Peyer's patch (tissue), 4 donors: ENCODE results near the gene TBXAS1. TPM values are rescaled to one million over a fixed set of nuclear protein-coding genes. Genes with fewer than 3 reads are reported as not detected.

ENCODE experiments used
- DNase-seq, 3 donors: peaks; one replicate each; pipeline ENCODE4 v3.0.0-alpha.2; 2017 to 2019
- H3K27ac ChIP-seq, 4 donors: fragments of 200-600 bp; sonication (generic); one replicate each; pipeline ENCODE4 v1.5.1; 2016 to 2019
- H3K27me3 ChIP-seq, 2 donors: fragments of 200-600 bp; sonication (generic); one replicate each; pipeline ENCODE4 v1.5.1; 2019
- H3K36me3 ChIP-seq, 3 donors: fragments of 200-600 bp; sonication (generic); one replicate each; pipeline ENCODE4 v1.5.1; 2016 to 2019
- H3K4me1 ChIP-seq, 4 donors: fragments of 200-600 bp; sonication (generic); one replicate each; pipeline ENCODE4 v1.5.1; 2016 to 2019
- H3K4me3 ChIP-seq, 4 donors: fragments of 200-600 bp; sonication (generic); 1 replicate in 3 of 4; 2 replicates in 1 of 4; pipeline ENCODE4 v1.5.1; 2016 to 2019; ENCODE audit warnings: mild to moderate bottlenecking in 1 of 4
- H3K9me3 ChIP-seq, 4 donors: fragments of 200-600 bp; sonication (generic); one replicate each; pipeline ENCODE4 v1.5.1; 2016 to 2019; ENCODE audit warnings: mild to moderate bottlenecking in 1 of 4
- POLR2A ChIP-seq, 2 donors: fragments of 450-650 bp; IDR thresholded peaks; one replicate each; pipeline ENCODE4 v1.5.1; 2017; ENCODE audit warnings: antibody characterized with exemption in 2 of 2, mild to moderate bottlenecking in 2 of 2, moderate library complexity in 2 of 2
- total RNA-seq, 4 donors: library from RNA; depleted of rRNA; stranded (reverse); fragments of >200 nt; gene quantifications; one replicate each; pipeline ENCODE4 v1.1.0, GENCODE V29; 2016
- TF ChIP-seq, protein P1 (sequence below), 6 experiments: fragments of 450-650 bp in 4 of 6; fragments of 200-600 bp in 2 of 6; sonication (generic) in 1 of 6; IDR thresholded peaks; one replicate each; pipeline ENCODE4 v1.5.1; 2017 to 2019; ENCODE audit warnings: antibody characterized with exemption in 6 of 6, mild to moderate bottlenecking in 3 of 6, moderate library complexity in 1 of 6

The TBXAS1 gene
- 100 to 1,000 TPM in 1 of 4 donors, 10 to 100 TPM in 3; 11.2 to 227 (median 33.9) TPM for total RNA-seq

GRCh38 chr7:139829025-139829774 is at the start of gene TBXAS1:
TSS of gene TBXAS1 (plus strand) at chr7:139829264. CDS start at chr7:139829391, 127 bp downstream.
- TF ChIP-seq POLR2A (IDR thresholded peaks at IDR 0.05) = peak in 1 of 2 donors; percentile 13
- TF ChIP-seq, protein P1, sequence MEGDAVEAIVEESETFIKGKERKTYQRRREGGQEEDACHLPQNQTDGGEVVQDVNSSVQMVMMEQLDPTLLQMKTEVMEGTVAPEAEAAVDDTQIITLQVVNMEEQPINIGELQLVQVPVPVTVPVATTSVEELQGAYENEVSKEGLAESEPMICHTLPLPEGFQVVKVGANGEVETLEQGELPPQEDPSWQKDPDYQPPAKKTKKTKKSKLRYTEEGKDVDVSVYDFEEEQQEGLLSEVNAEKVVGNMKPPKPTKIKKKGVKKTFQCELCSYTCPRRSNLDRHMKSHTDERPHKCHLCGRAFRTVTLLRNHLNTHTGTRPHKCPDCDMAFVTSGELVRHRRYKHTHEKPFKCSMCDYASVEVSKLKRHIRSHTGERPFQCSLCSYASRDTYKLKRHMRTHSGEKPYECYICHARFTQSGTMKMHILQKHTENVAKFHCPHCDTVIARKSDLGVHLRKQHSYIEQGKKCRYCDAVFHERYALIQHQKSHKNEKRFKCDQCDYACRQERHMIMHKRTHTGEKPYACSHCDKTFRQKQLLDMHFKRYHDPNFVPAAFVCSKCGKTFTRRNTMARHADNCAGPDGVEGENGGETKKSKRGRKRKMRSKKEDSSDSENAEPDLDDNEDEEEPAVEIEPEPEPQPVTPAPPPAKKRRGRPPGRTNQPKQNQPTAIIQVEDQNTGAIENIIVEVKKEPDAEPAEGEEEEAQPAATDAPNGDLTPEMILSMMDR (IDR thresholded peaks at IDR 0.05) = no peak
- Histone ChIP-seq H3K27ac (peak within 1 kb of the TSS; percentile 43 to 56 (median 54)), H3K4me3 (peak within 1 kb of the TSS in 3 of 4 donors; percentile 12 to 30 (median 23))

GRCh38 chr7:139782932-139783331 is 46.1 kb upstream of the TBXAS1 start:
- Histone ChIP-seq H3K27me3 (no peaks in the 10 kb centered on the region), H3K4me3 (no peak overlapping the region), H3K36me3 (no peaks in the 10 kb centered on the region), H3K4me1 (peaks cover 0 to 6% (median 0%) of the 10 kb centered on the region in 4 donors), H3K9me3 (no peaks in the 10 kb centered on the region), H3K27ac (no peak overlapping the region)
- no peak for TF ChIP-seq POLR2A (IDR thresholded peaks at IDR 0.05)
- TF ChIP-seq, protein P1 (IDR thresholded peaks at IDR 0.05) = no peak
- no peak for DNase-seq

More at GRCh38 chr7:139829025-139829774, at the start of gene TBXAS1:
- Histone ChIP-seq H3K9me3 (no peaks in the 10 kb centered on the region), H3K4me1 (peaks cover 0 to 8% (median 0%) of the 10 kb centered on the region in 4 donors), H3K27me3 (no peaks in the 10 kb centered on the region), H3K36me3 (no peaks in the 10 kb centered on the region)
- DNase-seq = peak in 2 of 3 donors; percentile 76 to 80

DNA sequence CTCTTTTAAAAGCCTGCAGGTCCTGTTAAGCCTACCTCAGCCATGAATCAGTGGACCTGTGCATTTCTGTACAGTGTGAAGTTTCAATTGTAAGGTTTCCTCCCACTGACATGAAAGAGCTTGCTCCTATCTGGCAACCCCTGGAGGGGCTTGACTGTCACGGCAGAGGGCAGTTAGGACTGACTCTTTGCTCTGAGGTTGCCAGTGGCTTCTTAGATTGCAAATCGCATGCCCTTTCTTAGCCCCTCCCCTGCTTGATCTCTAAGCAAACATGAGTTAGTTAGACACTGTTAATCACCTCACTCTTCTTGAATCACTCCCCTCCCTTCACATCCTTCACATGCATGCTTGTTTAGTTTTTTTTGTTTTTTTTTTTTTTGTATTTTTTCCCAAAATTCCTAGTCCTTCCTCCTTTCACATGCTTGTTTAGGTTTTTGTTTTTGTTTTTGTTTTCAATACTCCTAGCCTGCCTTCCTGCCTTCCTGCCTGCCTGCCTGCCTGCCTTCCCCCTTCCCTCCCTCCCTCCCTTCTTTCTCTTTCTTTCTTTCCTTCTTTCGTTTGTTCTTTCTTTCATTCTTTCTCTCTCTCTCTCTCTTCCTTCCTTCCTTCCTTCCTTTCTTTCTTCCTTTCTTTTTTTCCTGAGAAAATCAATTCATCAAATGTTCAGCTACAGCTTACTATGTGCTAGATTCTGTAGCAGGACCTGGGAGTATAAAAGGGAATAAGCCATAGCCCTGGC is 45.2 kb upstream of the TBXAS1 start:
- Histone ChIP-seq H3K4me1 (peaks cover 0 to 1% (median 0%) of the 10 kb centered on the region in 4 donors), H3K4me3 (no peak overlapping the region), H3K27ac (no peak overlapping the region), H3K27me3 (no peaks in the 10 kb centered on the region), H3K9me3 (no peaks in the 10 kb centered on the region), H3K36me3 (no peaks in the 10 kb centered on the region)
- TF ChIP-seq, protein P1 (IDR thresholded peaks at IDR 0.05) = no peak
- TF ChIP-seq POLR2A (IDR thresholded peaks at IDR 0.05) = no peak
- DNase-seq = no peak

DNA sequence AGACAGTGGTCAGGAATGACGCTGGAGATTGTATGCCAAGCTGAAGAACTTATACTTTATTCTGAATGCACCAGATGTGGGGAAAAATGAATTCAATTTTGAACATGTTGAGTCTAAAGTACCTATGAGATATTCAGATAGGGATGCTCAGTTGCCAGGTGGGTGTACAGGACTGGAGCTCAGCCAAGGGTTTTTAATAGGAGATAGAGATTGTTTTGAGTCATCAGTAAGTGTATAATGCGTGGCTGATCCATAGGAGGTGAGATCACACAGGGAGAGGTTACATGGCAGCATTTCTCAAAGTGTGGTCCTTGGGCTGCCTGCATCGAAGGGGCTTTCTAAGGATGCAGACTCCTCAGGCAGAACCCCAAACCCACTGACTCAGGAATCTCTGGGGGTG is 44.4 kb upstream of the TBXAS1 start:
- DNase-seq = no peak
- no peaks in the 10 kb centered on the region for H3K9me3 ChIP-seq
- H3K27ac ChIP-seq = no peak overlapping the region
- H3K36me3 ChIP-seq = no peaks in the 10 kb centered on the region
- no peaks in the 10 kb centered on the region for H3K27me3 ChIP-seq
- H3K4me1 ChIP-seq = no peaks in the 10 kb centered on the region
- H3K4me3 ChIP-seq = no peak overlapping the region
- no peak for TF ChIP-seq POLR2A (IDR thresholded peaks at IDR 0.05)
- TF ChIP-seq, protein P1 (IDR thresholded peaks at IDR 0.05) = no peak

- TF ChIP-seq POLR2A (IDR thresholded peaks at IDR 0.05) = no peak
- TF ChIP-seq, protein P1 (IDR thresholded peaks at IDR 0.05) = no peak
- no peaks in the 10 kb centered on the region for H3K9me3 ChIP-seq
- no peak overlapping the region for H3K4me3 ChIP-seq
- DNase-seq = no peak
- H3K36me3 ChIP-seq = no peaks in the 10 kb centered on the region
- no peaks in the 10 kb centered on the region for H3K27me3 ChIP-seq
- H3K27ac ChIP-seq = no peak overlapping the region
- H3K4me1 ChIP-seq = no peaks in the 10 kb centered on the region
Measured at GRCh38 chr7:139791316-139791715, 37.7 kb upstream of the TBXAS1 start.
